Measurements from ENCODE around the gene SHH.

SHH gene

GRCh38 chr7:155852426-155853301, 40.4 kb upstream of the SHH start:
- TF ChIP-seq, protein P1, sequence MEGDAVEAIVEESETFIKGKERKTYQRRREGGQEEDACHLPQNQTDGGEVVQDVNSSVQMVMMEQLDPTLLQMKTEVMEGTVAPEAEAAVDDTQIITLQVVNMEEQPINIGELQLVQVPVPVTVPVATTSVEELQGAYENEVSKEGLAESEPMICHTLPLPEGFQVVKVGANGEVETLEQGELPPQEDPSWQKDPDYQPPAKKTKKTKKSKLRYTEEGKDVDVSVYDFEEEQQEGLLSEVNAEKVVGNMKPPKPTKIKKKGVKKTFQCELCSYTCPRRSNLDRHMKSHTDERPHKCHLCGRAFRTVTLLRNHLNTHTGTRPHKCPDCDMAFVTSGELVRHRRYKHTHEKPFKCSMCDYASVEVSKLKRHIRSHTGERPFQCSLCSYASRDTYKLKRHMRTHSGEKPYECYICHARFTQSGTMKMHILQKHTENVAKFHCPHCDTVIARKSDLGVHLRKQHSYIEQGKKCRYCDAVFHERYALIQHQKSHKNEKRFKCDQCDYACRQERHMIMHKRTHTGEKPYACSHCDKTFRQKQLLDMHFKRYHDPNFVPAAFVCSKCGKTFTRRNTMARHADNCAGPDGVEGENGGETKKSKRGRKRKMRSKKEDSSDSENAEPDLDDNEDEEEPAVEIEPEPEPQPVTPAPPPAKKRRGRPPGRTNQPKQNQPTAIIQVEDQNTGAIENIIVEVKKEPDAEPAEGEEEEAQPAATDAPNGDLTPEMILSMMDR (IDR thresholded peaks at IDR 0.05) = no peak
- no peak for TF ChIP-seq ZFX (IDR thresholded peaks at IDR 0.05; ENCODE audit: borderline replicate concordance)
- H3K27ac ChIP-seq = no peak overlapping the region

DNA sequence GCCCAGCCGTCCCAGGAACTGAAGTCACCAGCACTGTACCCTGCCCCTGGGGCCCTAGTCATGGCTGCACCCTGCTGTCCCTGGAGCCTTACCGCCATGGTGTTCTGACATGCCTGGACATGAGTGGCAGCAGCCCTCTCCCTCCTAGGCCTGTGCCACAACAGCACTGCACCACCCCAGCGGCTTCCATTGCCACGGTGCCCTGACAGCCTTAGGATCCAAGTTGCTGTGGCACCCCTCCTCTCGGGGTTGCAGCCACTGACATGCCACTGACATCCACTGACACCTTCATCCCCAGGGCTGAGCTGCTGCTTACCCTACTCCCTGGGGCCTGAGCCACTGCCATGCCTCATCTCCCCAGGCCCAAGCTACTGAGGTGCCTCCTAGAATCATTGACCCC, 39.6 kb upstream of the SHH start:
- H3K27ac ChIP-seq = no peak overlapping the region
- no peak for TF ChIP-seq ZFX (IDR thresholded peaks at IDR 0.05; ENCODE audit: borderline replicate concordance)
- TF ChIP-seq, protein P1 (IDR thresholded peaks at IDR 0.05) = no peak

- H3K27ac ChIP-seq = no peak overlapping the region
- TF ChIP-seq ZFX (IDR thresholded peaks at IDR 0.05; ENCODE audit: borderline replicate concordance) = no peak
- TF ChIP-seq, protein P1 (IDR thresholded peaks at IDR 0.05) = no peak
Observed at GRCh38 chr7:155850766-155851678, 38.8 kb upstream of the SHH start.

GRCh38 chr7:155850001-155850436, 37.8 kb upstream of the SHH start:
- no peak overlapping the region for H3K27ac ChIP-seq
- TF ChIP-seq ZFX (IDR thresholded peaks at IDR 0.05; ENCODE audit: borderline replicate concordance) = no peak
- TF ChIP-seq, protein P1 (IDR thresholded peaks at IDR 0.05) = no peak

DNA sequence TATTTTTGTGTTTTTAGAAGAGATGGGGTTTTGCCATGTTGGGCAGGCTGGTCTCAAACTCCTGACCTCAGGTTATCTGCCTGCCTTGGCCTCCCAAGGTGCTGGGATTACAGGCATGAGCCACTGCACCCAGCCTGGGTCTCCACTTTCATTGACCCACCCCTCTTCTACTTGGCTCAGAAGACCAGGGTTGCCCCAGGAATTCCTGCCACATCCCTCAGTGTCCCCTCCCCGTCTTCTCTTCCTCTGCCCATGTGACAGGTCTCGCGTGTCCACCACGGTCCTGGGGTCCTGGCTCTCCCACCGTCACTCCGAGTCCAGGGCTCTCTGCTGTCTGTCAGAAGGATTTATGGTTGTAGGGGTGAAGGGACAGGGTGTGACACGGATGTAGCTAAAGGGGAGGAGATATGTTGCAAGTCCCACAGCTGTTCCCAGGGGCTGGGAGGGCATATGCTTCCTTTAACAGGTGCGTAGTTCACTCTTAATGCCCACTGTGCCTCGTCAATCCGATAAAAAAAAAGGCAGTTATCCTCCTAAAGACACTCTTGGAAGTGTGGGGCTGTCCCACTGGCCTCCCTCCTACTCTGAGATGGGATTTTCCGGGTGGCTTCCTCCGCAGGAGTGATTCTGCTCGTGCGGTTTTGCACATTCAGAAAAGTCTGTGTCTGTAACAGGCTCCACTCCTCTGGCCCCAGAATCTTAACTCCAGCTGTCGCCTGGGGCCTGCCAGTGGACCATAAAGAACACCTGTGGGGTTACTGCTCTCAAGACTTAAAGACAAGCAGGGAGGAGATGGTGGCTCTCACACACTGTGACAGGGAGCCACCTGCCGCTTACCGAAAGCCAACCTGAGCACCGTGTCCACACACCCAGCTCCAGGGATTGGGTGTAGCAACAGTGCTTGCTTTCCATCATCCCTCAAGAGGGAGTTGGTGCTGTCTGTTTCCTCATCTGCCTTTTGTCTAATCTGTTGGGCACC, 36.7 kb upstream of the SHH start:
- no peak for TF ChIP-seq ZFX (IDR thresholded peaks at IDR 0.05; ENCODE audit: borderline replicate concordance)
- TF ChIP-seq, protein P1 (IDR thresholded peaks at IDR 0.05) = no peak
- no peak overlapping the region for H3K27ac ChIP-seq

GRCh38 chr7:155847821-155848435, 35.7 kb upstream of the SHH start:
- TF ChIP-seq ZFX (IDR thresholded peaks at IDR 0.05; ENCODE audit: borderline replicate concordance) = no peak
- TF ChIP-seq, protein P1 (IDR thresholded peaks at IDR 0.05) = no peak

More at GRCh38 chr7:155847821-155848435, 35.7 kb upstream of the SHH start:
- no peak overlapping the region for H3K27ac ChIP-seq
